ENCODE data around the gene C2orf68.
A peak's percentile ranks its signal among the peaks of the same experiment; 100 is the strongest.
"Not testable (repeated sequence)": the region's sequence is repeated elsewhere in the genome, so short reads cannot be mapped to it uniquely, and the experiment has no call there.

C2orf68 gene

DNA sequence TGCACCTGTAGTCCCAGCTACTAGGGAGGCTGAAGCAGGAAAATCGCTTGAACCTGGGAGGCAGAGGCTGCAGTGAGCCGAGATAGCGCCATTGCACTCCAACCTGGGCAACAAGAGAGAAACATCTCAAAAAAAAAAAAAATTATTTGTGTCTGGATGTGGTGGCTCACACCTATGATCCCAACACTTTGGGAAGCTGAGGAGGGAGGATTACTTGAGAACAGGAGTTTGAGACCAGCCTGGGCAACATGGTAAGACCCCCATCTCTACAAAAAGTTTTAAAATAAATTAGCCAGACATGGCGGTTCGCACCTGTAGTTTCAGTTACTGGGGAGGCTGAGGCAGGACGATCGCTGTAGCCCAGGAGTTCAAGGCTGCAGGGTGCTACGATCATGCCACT, 36.1 kb downstream of the C2orf68 start:
- no peak overlapping the region for H3K4me3 Mint-ChIP-seq
- no peak overlapping the region for H3K27ac Mint-ChIP-seq
- peaks cover 18 to 35% of the 10 kb centered on the region in 2 donors for H3K4me1 Mint-ChIP-seq
- no peaks in the 10 kb centered on the region for H3K9me3 Mint-ChIP-seq
- peaks cover 8 to 16% of the 10 kb centered on the region in 2 donors for H3K36me3 Mint-ChIP-seq
- ATAC-seq (replicated peaks) (no peak), DNase-seq (no peak)
- H3K27me3 Mint-ChIP-seq, result no peaks in the 10 kb centered on the region

GRCh38 chr2:85566265-85566664, 45.6 kb downstream of the C2orf68 start:
- no peaks in the 10 kb centered on the region for H3K9me3 Mint-ChIP-seq
- no peak for DNase-seq
- H3K4me3 Mint-ChIP-seq, result no peak overlapping the region
- no peaks in the 10 kb centered on the region for H3K36me3 Mint-ChIP-seq
- H3K4me1 Mint-ChIP-seq, result peaks cover 10 to 21% of the 10 kb centered on the region in 2 donors
- ATAC-seq (replicated peaks), result no peak
- H3K27ac Mint-ChIP-seq, result no peak overlapping the region
- H3K27me3 Mint-ChIP-seq, result no peaks in the 10 kb centered on the region

DNA sequence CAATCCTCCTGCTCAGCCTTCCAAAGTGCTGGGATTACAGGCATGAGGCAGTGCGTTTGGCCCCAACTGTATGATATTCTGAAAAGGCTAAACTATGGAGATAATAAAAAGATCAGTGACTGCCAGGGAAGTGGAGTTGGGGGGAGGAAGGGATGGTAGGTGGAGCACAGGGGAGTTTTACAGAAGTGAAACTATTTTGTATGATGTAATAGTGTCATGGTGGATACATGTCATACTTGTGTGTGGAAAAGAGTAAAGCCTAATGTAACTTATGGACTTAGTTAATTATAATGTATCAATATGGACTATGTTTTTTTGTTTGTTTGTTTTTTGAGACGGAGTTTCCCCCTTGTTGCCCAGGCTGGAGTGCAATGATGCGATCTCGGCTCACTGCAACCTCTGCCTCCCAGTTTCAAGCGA, 47.7 kb downstream of the C2orf68 start:
- ATAC-seq (replicated peaks) (no peak), DNase-seq (no peak)
- Mint-ChIP-seq H3K27me3 (no peaks in the 10 kb centered on the region), H3K27ac (peak overlapping the region; percentile 11), H3K9me3 (no peaks in the 10 kb centered on the region), H3K4me1 (peaks cover 14 to 41% of the 10 kb centered on the region in 2 donors), H3K36me3 (no peaks in the 10 kb centered on the region), H3K4me3 (no peak overlapping the region)

DNA sequence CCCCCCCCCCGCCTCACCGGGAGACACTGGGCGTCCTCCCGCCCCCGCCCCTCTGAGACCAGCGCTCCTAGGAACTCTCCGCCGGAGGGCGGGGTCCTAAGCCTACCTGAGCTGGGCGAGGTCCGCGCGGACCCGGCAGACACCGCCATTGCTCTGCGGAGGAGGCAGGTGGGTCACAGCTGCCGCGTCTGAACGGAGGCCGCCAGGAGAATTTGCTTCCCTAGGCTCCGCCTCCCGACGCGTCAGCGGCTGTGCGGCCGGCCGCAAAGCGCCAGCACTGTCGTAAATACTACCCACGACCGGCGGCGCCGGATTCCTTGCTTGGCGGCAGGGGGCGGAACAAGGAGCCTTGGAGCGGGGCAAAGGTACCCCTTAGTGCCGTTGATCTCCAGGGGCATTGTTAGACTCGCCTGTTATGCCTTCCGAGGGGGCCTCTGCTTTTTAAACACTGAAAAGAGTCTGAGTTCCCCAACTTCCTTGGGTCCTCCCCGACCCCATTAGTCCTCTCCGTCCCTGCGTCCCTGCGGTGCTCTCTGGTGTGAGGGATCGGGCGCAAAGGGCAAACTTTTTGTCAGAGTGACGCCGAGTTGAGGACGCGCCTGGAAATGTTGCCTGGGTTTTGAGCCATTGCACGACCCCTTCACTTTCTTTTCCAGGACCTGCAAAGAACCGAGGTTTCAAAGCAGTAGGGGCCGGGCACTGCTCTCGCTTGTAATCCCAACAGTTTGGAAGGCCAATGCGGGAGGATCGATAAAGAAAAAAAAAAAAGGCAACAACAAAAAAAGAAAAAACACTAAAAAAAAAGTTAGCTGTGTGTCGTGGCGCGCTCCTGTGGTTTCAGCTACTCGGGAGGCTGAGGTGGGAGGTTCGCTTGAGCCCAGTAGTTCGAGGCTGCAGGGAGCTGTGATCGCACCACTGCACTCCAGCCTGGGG, 50.3 kb downstream of the C2orf68 start, which contains the start of gene GGCX:
TSS of gene GGCX (minus strand) at position 214 of the 933 bp plus-strand sequence. CDS start at position 149, 65 bp downstream.
- peaks cover 18 to 55% of the 10 kb centered on the region in 2 donors for H3K4me1 Mint-ChIP-seq
- peak; percentile 95 to 97 for ATAC-seq (replicated peaks)
- peaks cover 5 to 9% of the 10 kb centered on the region in 2 donors for H3K36me3 Mint-ChIP-seq
- no peaks in the 10 kb centered on the region for H3K9me3 Mint-ChIP-seq
- peak; percentile 89 for DNase-seq
- H3K27ac Mint-ChIP-seq, result peak within 1 kb of the TSS; percentile 98
- H3K4me3 Mint-ChIP-seq, result peak within 1 kb of the TSS; percentile 93 to 94
- H3K27me3 Mint-ChIP-seq, result no peaks in the 10 kb centered on the region

DNA sequence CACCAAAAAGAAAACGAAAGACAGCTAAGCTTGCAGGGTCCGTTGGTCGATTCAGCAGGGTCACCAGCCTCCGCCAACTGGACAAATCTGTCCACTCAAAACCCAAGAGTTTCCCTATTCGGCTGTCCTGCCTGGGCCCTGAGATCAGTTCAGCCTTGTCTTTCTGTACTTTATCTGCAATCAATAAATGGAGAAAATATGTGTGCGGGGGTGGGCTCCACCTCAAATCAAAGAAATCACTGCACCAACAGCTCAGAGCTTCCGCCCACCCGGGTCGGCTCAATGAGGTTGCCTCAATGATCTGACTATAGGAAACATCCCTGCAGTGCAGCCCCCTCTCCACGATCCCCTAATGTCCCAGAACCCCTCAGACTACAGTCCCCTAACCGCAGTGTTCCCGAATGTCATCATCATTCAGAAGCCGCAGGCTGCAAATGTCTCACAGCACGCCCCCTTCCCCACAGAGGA, 51.0 kb downstream of the C2orf68 start:
- H3K27me3 Mint-ChIP-seq, result no peaks in the 10 kb centered on the region
- peak overlapping the region; percentile 91 for H3K27ac Mint-ChIP-seq
- peak overlapping the region; percentile 93 to 94 for H3K4me3 Mint-ChIP-seq
- DNase-seq (no peak), ATAC-seq (replicated peaks) (peak; percentile 15 to 22)
- no peaks in the 10 kb centered on the region for H3K9me3 Mint-ChIP-seq
- peaks cover 5 to 10% of the 10 kb centered on the region in 2 donors for H3K36me3 Mint-ChIP-seq
- H3K4me1 Mint-ChIP-seq, result peaks cover 18 to 55% of the 10 kb centered on the region in 2 donors

GRCh38 chr2:85560403-85560726, 51.5 kb downstream of the C2orf68 start:
- Mint-ChIP-seq H3K36me3 (peaks cover 5 to 13% of the 10 kb centered on the region in 2 donors), H3K4me1 (peaks cover 19 to 55% of the 10 kb centered on the region in 2 donors), H3K27ac (peak overlapping the region; percentile 51), H3K4me3 (peak overlapping the region; percentile 93 to 94)
- not testable (repeated sequence) for DNase-seq; H3K27me3 Mint-ChIP-seq; H3K9me3 Mint-ChIP-seq; ATAC-seq (replicated peaks)

GRCh38 chr2:85558160-85558559, 53.7 kb downstream of the C2orf68 start:
- H3K36me3 Mint-ChIP-seq, result peaks cover 20% of the 10 kb centered on the region in 2 donors
- H3K4me3 Mint-ChIP-seq, result no peak overlapping the region
- no peaks in the 10 kb centered on the region for H3K9me3 Mint-ChIP-seq
- ATAC-seq (replicated peaks), result no peak
- H3K27me3 Mint-ChIP-seq, result no peaks in the 10 kb centered on the region
- peaks cover 15 to 45% of the 10 kb centered on the region in 2 donors for H3K4me1 Mint-ChIP-seq
- no peak for DNase-seq
- peak overlapping the region; percentile 47 for H3K27ac Mint-ChIP-seq

DNA sequence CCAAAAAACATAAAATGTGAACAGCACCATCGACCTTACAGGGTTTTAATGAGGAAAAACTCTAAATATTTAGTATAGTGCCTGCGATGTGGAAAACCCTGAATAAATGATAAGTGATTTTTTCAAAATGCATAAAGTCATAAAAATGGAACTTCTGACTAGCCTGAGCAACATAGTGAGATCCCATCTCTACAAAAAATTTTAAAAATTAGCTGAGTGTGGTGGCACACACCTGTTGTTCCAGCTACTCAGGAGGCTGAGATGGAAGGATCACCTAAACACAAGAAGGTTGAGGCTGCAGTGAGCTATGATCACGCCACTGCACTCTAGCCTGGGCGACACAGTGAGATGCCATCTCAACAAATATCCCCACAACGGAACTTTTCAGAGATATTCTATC, 54.7 kb downstream of the C2orf68 start:
- H3K27ac Mint-ChIP-seq, result no peak overlapping the region
- ATAC-seq (replicated peaks), result no peak
- H3K4me3 Mint-ChIP-seq, result no peak overlapping the region
- no peak for DNase-seq
- no peaks in the 10 kb centered on the region for H3K9me3 Mint-ChIP-seq
- peaks cover 21 to 23% of the 10 kb centered on the region in 2 donors for H3K36me3 Mint-ChIP-seq
- peaks cover 15 to 39% of the 10 kb centered on the region in 2 donors for H3K4me1 Mint-ChIP-seq
- no peaks in the 10 kb centered on the region for H3K27me3 Mint-ChIP-seq
